ENCODE results near the gene HOMER3.

The HOMER3 gene

DNA sequence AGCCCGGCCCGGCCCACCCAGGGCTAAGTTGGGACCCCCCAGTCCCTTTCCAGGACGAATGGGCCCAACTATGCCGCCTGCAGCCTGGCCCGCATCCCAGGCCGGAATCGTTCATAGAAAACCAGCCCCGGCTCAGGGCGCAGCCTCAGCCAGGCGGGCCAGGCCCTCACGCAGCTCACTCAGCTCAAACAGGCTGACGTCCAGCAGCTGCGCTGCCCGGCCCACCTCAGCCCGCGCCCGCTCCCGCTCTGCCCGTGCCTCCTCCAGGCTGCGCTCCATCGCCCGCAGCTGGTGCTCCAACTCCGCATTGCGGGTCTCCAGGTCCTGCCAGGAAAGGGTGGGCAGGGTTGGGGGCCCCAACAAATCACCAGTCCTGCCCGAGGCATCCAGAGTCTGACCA, 11.7 kb downstream of the HOMER3 start:
- no peak overlapping the region for H3K23ac ChIP-seq (ENCODE audit: low read length)
- H3K4me1 ChIP-seq (ENCODE audit: control insufficient read depth, low read depth, low read length), result peaks cover 3% of the 10 kb centered on the region
- DNase-seq, result no peak
- no peak overlapping the region for H3K4me2 ChIP-seq (ENCODE audit: low read length)
- H4K8ac ChIP-seq (ENCODE audit: low read depth, low read length), result no peak overlapping the region
- no peaks in the 10 kb centered on the region for H3K79me2 ChIP-seq (ENCODE audit: control insufficient read depth, insufficient read depth, low read length)
- no peak overlapping the region for H3K27ac ChIP-seq (ENCODE audit: low read depth, low read length)
- no peak overlapping the region for H2BK120ac ChIP-seq (ENCODE audit: low read depth, low read length)
- no peak overlapping the region for H3K18ac ChIP-seq (ENCODE audit: low read length)
- H4K5ac ChIP-seq (ENCODE audit: low read length), result no peak overlapping the region
- peaks cover 8% of the 10 kb centered on the region for H3K36me3 ChIP-seq (ENCODE audit: control insufficient read depth, insufficient read depth, low read length)
- no peak overlapping the region for H3K56ac ChIP-seq (ENCODE audit: low read length)
- no peak overlapping the region for H2AK5ac ChIP-seq (ENCODE audit: low read length)
- no peak overlapping the region for H3K4ac ChIP-seq (ENCODE audit: low read depth, low read length)
- H3K79me1 ChIP-seq (ENCODE audit: low read length), result no peaks in the 10 kb centered on the region
- H3K9ac ChIP-seq (ENCODE audit: low read length), result no peak overlapping the region
- H2BK15ac ChIP-seq (replicated peaks; ENCODE audit: low read depth), result no peak overlapping the region
- H3K27me3 ChIP-seq (ENCODE audit: insufficient read depth, low read length, poor library complexity), result no peaks in the 10 kb centered on the region
- H2BK5ac ChIP-seq (ENCODE audit: low read length), result no peak overlapping the region
- H3K4me3 ChIP-seq (ENCODE audit: low read length), result no peak overlapping the region
- WGBS (ENCODE audit: extremely low coverage, insufficient coverage, low lambda C conversion rate), result no CpG with 5 or more reads among the region's 25 CpGs

DNA sequence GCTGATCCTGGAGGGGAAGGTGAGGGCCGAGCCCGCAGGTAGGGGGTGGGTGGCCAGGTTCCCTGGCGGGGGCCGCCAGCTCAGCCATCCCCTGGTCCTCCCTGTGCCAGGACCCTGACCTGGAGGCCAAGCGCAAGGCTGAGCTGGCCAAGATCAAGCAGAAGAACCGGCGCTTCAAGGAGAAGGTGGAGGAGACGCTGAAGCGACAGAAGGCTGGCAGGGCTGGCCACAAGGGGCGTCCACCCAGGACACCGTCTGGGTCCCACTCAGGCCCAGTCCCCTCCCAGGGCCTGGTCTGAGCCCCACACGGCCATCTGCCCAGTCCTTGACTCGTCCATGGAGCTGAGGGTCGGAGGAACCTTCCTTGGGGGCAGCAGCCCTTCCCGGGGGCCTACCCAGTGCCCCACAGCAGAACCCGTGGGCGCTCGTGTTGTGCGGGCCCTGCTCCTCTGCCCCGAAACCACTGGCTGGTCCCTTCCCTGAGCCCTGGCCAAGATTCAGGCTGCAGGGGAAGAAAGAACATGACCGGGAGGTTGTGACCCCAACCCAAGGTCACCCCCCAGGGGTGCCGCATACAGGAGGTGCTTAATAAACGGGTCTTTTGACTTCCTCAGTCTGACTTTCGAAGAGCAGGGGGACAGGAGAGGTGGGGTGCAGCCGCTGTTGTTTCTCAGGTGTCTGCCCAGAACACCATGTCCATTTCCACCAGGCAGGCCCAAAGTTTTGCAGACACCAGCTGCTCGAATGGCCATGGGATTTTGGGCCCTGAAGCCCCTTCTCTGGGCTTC, 12.8 kb downstream of the HOMER3 start:
- H4K8ac ChIP-seq (ENCODE audit: low read depth, low read length), result no peak overlapping the region

DNA sequence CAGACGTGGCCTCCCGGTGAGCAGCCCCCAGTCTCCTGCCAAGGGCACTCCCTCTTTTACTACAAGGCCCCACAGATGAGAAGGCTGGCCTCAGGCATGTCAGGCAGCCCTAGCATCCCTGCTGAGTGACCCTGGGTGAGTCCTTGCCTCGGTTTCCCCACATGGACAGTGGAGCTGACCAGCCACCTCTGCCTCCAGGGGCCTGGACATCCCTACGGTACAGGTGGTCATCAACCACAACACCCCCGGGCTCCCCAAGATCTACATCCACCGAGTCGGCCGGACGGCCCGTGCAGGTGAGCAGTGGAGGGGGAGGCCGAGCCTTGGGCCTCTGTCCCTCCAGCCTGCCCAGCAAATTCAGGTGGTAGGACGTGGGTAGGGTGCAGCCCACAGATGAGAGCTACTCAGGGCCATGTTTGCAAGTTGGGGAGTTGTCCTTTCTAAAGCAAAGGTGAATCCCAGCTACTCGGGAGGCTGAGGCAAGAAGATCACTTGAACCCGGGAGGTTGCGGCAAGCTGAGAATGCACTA, 16.3 kb downstream of the HOMER3 start:
- no peak overlapping the region for H3K23ac ChIP-seq (ENCODE audit: low read length)
- no peak overlapping the region for H2BK15ac ChIP-seq (replicated peaks; ENCODE audit: low read depth)
- no peak overlapping the region for H3K4me3 ChIP-seq (ENCODE audit: low read length)
- no CpG with 5 or more reads among the region's 15 CpGs for WGBS (ENCODE audit: extremely low coverage, insufficient coverage, low lambda C conversion rate)
- H3K79me1 ChIP-seq (ENCODE audit: low read length), result peaks cover 11% of the 10 kb centered on the region
- H4K5ac ChIP-seq (ENCODE audit: low read length), result no peak overlapping the region
- no peak for DNase-seq
- no peak overlapping the region for H3K9ac ChIP-seq (ENCODE audit: low read length)
- peaks cover 11% of the 10 kb centered on the region for H3K79me2 ChIP-seq (ENCODE audit: control insufficient read depth, insufficient read depth, low read length)
- H3K36me3 ChIP-seq (ENCODE audit: control insufficient read depth, insufficient read depth, low read length), result peaks cover 11% of the 10 kb centered on the region
- no peak overlapping the region for H3K56ac ChIP-seq (ENCODE audit: low read length)
- no peak overlapping the region for H4K8ac ChIP-seq (ENCODE audit: low read depth, low read length)
- H3K4me1 ChIP-seq (ENCODE audit: control insufficient read depth, low read depth, low read length), result peaks cover 1% of the 10 kb centered on the region
- no peak overlapping the region for H2BK5ac ChIP-seq (ENCODE audit: low read length)
- H3K27me3 ChIP-seq (ENCODE audit: insufficient read depth, low read length, poor library complexity), result no peaks in the 10 kb centered on the region
- no peak overlapping the region for H3K4ac ChIP-seq (ENCODE audit: low read depth, low read length)
- H2BK120ac ChIP-seq (ENCODE audit: low read depth, low read length), result no peak overlapping the region
- H3K18ac ChIP-seq (ENCODE audit: low read length), result no peak overlapping the region
- no peak overlapping the region for H3K27ac ChIP-seq (ENCODE audit: low read depth, low read length)
- H2AK5ac ChIP-seq (ENCODE audit: low read length), result no peak overlapping the region
- H3K4me2 ChIP-seq (ENCODE audit: low read length), result no peak overlapping the region

More for the DNA sequence above, 12.8 kb downstream of the HOMER3 start:
- Histone ChIP-seq H2AK5ac (ENCODE audit: low read length) (no peak overlapping the region), H3K56ac (ENCODE audit: low read length) (no peak overlapping the region), H3K4me3 (ENCODE audit: low read length) (no peak overlapping the region), H3K18ac (ENCODE audit: low read length) (no peak overlapping the region), H2BK15ac (replicated peaks; ENCODE audit: low read depth) (no peak overlapping the region), H3K36me3 (ENCODE audit: control insufficient read depth, insufficient read depth, low read length) (peaks cover 9% of the 10 kb centered on the region), H3K27me3 (ENCODE audit: insufficient read depth, low read length, poor library complexity) (no peaks in the 10 kb centered on the region), H3K4me1 (ENCODE audit: control insufficient read depth, low read depth, low read length) (peaks cover 3% of the 10 kb centered on the region), H3K79me1 (ENCODE audit: low read length) (no peaks in the 10 kb centered on the region), H3K9ac (ENCODE audit: low read length) (no peak overlapping the region), H3K27ac (ENCODE audit: low read depth, low read length) (no peak overlapping the region), H3K79me2 (ENCODE audit: control insufficient read depth, insufficient read depth, low read length) (no peaks in the 10 kb centered on the region), H4K5ac (ENCODE audit: low read length) (no peak overlapping the region), H3K4me2 (ENCODE audit: low read length) (no peak overlapping the region), H3K23ac (ENCODE audit: low read length) (no peak overlapping the region), H2BK5ac (ENCODE audit: low read length) (no peak overlapping the region), H2BK120ac (ENCODE audit: low read depth, low read length) (no peak overlapping the region), H3K4ac (ENCODE audit: low read depth, low read length) (no peak overlapping the region)
- WGBS (ENCODE audit: extremely low coverage, insufficient coverage, low lambda C conversion rate), result no CpG with 5 or more reads among the region's 26 CpGs
- DNase-seq, result no peak

DNA sequence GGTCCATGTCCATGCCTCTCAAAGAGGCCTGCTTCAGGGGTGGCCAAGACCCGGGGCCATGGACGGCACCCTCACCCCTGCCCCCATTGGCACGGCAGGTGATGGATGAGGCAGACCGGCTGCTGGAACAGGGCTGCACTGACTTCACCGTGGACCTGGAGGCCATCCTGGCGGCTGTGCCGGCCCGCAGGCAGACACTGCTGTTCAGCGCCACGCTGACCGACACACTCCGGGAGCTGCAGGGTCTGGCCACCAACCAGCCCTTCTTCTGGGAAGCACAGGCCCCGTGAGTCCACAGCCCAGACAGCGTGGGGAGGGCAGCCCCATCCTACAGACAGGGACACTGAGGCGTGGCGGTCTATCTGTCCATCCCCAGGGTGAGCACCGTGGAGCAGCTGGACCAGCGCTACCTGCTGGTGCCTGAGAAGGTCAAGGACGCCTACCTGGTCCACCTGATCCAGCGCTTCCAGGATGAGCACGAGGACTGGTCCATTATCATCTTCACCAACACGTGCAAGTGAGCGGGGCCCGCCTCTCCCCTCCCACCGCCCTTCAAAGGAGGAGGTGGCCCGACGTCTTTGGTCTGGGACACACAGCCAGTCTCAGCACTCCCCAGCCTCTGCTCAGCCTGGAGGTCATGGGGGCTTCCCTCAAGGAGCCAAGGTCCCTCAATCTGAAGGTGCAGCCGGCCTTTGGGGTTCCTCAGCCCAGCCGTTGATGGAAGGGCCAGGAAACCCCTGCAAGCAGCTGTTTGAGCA, 18.6 kb downstream of the HOMER3 start:
- Histone ChIP-seq H3K4me1 (ENCODE audit: control insufficient read depth, low read depth, low read length) (peaks cover 1% of the 10 kb centered on the region), H3K9ac (ENCODE audit: low read length) (no peak overlapping the region), H2AK5ac (ENCODE audit: low read length) (no peak overlapping the region), H3K36me3 (ENCODE audit: control insufficient read depth, insufficient read depth, low read length) (peaks cover 11% of the 10 kb centered on the region), H3K27ac (ENCODE audit: low read depth, low read length) (no peak overlapping the region), H3K4ac (ENCODE audit: low read depth, low read length) (no peak overlapping the region), H3K79me2 (ENCODE audit: control insufficient read depth, insufficient read depth, low read length) (peaks cover 22% of the 10 kb centered on the region), H3K4me2 (ENCODE audit: low read length) (no peak overlapping the region), H2BK15ac (replicated peaks; ENCODE audit: low read depth) (no peak overlapping the region), H3K4me3 (ENCODE audit: low read length) (no peak overlapping the region), H3K79me1 (ENCODE audit: low read length) (peaks cover 18% of the 10 kb centered on the region), H4K8ac (ENCODE audit: low read depth, low read length) (no peak overlapping the region), H2BK120ac (ENCODE audit: low read depth, low read length) (no peak overlapping the region), H3K56ac (ENCODE audit: low read length) (no peak overlapping the region), H4K5ac (ENCODE audit: low read length) (no peak overlapping the region), H2BK5ac (ENCODE audit: low read length) (no peak overlapping the region), H3K27me3 (ENCODE audit: insufficient read depth, low read length, poor library complexity) (no peaks in the 10 kb centered on the region), H3K23ac (ENCODE audit: low read length) (no peak overlapping the region), H3K18ac (ENCODE audit: low read length) (no peak overlapping the region)
- WGBS (ENCODE audit: extremely low coverage, insufficient coverage, low lambda C conversion rate), result no CpG with 5 or more reads among the region's 29 CpGs
- no peak for DNase-seq

DNA sequence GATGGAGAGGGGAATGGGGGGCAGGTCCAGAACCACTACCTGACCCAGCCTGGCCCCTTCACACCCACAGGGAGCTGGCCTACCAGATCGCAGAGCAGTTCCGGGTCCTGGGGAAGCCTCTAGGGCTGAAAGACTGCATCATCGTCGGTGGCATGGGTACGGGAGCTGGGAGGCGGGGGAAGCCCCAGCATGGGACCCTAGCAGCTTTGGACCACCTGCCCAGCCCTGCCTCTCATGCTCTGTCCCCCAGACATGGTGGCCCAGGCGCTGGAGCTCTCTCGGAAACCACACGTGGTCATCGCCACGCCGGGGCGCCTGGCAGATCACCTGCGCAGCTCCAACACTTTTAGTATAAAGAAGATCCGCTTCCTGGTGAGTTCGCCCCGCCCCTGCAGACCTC, 19.4 kb downstream of the HOMER3 start:
- Histone ChIP-seq H3K79me2 (ENCODE audit: control insufficient read depth, insufficient read depth, low read length) (peaks cover 22% of the 10 kb centered on the region), H3K79me1 (ENCODE audit: low read length) (peaks cover 18% of the 10 kb centered on the region), H3K4me2 (ENCODE audit: low read length) (no peak overlapping the region), H3K56ac (ENCODE audit: low read length) (no peak overlapping the region), H3K27ac (ENCODE audit: low read depth, low read length) (no peak overlapping the region), H2BK120ac (ENCODE audit: low read depth, low read length) (no peak overlapping the region), H3K27me3 (ENCODE audit: insufficient read depth, low read length, poor library complexity) (no peaks in the 10 kb centered on the region), H4K5ac (ENCODE audit: low read length) (no peak overlapping the region), H3K18ac (ENCODE audit: low read length) (no peak overlapping the region), H3K4me3 (ENCODE audit: low read length) (no peak overlapping the region), H2BK5ac (ENCODE audit: low read length) (no peak overlapping the region), H3K4ac (ENCODE audit: low read depth, low read length) (no peak overlapping the region), H3K23ac (ENCODE audit: low read length) (no peak overlapping the region), H2AK5ac (ENCODE audit: low read length) (no peak overlapping the region), H3K9ac (ENCODE audit: low read length) (no peak overlapping the region), H2BK15ac (replicated peaks; ENCODE audit: low read depth) (no peak overlapping the region), H3K36me3 (ENCODE audit: control insufficient read depth, insufficient read depth, low read length) (peaks cover 11% of the 10 kb centered on the region), H4K8ac (ENCODE audit: low read depth, low read length) (no peak overlapping the region), H3K4me1 (ENCODE audit: control insufficient read depth, low read depth, low read length) (peaks cover 1% of the 10 kb centered on the region)
- no CpG with 5 or more reads among the region's 17 CpGs for WGBS (ENCODE audit: extremely low coverage, insufficient coverage, low lambda C conversion rate)
- DNase-seq, result no peak

Data from mesendoderm (in vitro differentiated cells).